CD4-positive, alpha-beta memory T cell (primary cell): ENCODE data around the gene CA12. TPM values are rescaled to one million over a fixed set of nuclear protein-coding genes. Genes with fewer than 3 reads are reported as not detected.

Experiments
- CTCF ChIA-PET: fragments of 350-600 bp; sonication (Branson Sonifier 250); formaldehyde crosslinking; loops from one replicate; lab custom pipeline; 2021; ENCODE audit warnings: inconsistent platforms; ENCODE audit not compliant: partially characterized antibody; lab: Charles Lee
- POLR2A ChIA-PET: fragments of 350-600 bp; sonication (Branson Sonifier 250); formaldehyde crosslinking; loops from one replicate; lab custom pipeline; 2021; ENCODE audit not compliant: partially characterized antibody; lab: Charles Lee
- DNase-seq, 5 donors: peaks; one replicate each; pipeline versions ENCODE4 v3.0.0 to v3.0.0-alpha.2; 2020 to 2022; ENCODE audit warnings: mixed read lengths in 1 of 5
- H3K27ac ChIP-seq: one replicate; pipeline ENCODE4 v1.7.0; 2013; ENCODE audit warnings: low read depth, low read length
- H3K27me3 ChIP-seq: 2 replicates; pipeline ENCODE4 v1.7.0; 2013; ENCODE audit warnings: mild to moderate bottlenecking, low read length, moderate library complexity; ENCODE audit not compliant: insufficient read depth
- H3K36me3 ChIP-seq: 2 replicates; pipeline ENCODE4 v1.7.0; 2013; ENCODE audit warnings: mild to moderate bottlenecking, low read length, moderate library complexity; ENCODE audit not compliant: insufficient read depth
- H3K4me1 ChIP-seq: 2 replicates; pipeline ENCODE4 v1.7.0; 2013; ENCODE audit warnings: mild to moderate bottlenecking, low read length, moderate library complexity; ENCODE audit not compliant: insufficient read depth
- H3K4me3 ChIP-seq, 2 donors: one replicate each; pipeline ENCODE4 v1.7.0; 2013; ENCODE audit warnings: low read length in 2 of 2, mild to moderate bottlenecking in 1 of 2
- H3K9me3 ChIP-seq, 2 donors: one replicate each; pipeline ENCODE4 v1.7.0; 2013; ENCODE audit warnings: low read length in 2 of 2, control low read depth in 1 of 2; ENCODE audit not compliant: control insufficient read depth in 1 of 2
- H3K27ac Mint-ChIP-seq, 7 donors: one replicate each; pipeline ENCODE4 v1.8.0; 2020 to 2021; ENCODE audit warnings: mixed read lengths in 7 of 7, mild to moderate bottlenecking in 6 of 7, inconsistent platforms in 3 of 7, moderate library complexity in 3 of 7
- H3K27me3 Mint-ChIP-seq, 2 donors: one replicate each; pipeline ENCODE4 v1.8.0; 2020 to 2021; ENCODE audit warnings: mixed read lengths in 2 of 2
- H3K36me3 Mint-ChIP-seq, 2 donors: one replicate each; pipeline ENCODE4 v1.8.0; 2020 to 2021; ENCODE audit warnings: mixed read lengths in 2 of 2, inconsistent platforms in 1 of 2, mild to moderate bottlenecking in 1 of 2
- H3K4me1 Mint-ChIP-seq, 4 donors: one replicate each; pipeline ENCODE4 v1.8.0; 2020 to 2021; ENCODE audit warnings: mixed read lengths in 4 of 4, mild to moderate bottlenecking in 1 of 4
- H3K4me3 Mint-ChIP-seq, 8 donors: one replicate each; pipeline ENCODE4 v1.8.0; 2020 to 2021; ENCODE audit warnings: mixed read lengths in 8 of 8, mild to moderate bottlenecking in 7 of 8, moderate library complexity in 6 of 8, inconsistent platforms in 3 of 8
- H3K9me3 Mint-ChIP-seq, 8 donors: one replicate each; pipeline ENCODE4 v1.8.0; 2020 to 2021; ENCODE audit warnings: mixed read lengths in 8 of 8, mild to moderate bottlenecking in 5 of 8, inconsistent platforms in 3 of 8, moderate library complexity in 1 of 8
- intact Hi-C: fragments of 100-400 bp; cut with micrococcal nuclease; formaldehyde crosslinking; loops from one replicate; pipeline ENCODE4 v1.15.1; 2023
- polyA plus RNA-seq, 2 donors: library from polyadenylated mRNA; unstranded; fragments of 300-500 nt; fragmentation: Illumina TruSeq; gene quantifications; one replicate each; pipeline ENCODE4 v1.2.3, GENCODE V29; 2021
- total RNA-seq, 2 experiments: library from RNA; stranded (reverse); gene quantifications; one replicate each; pipeline ENCODE4 v1.2.3, GENCODE V29; 2021

CA12 gene
- total and polyA plus RNA-seq, 4 experiments from 2014 or later, result not detected

DNA sequence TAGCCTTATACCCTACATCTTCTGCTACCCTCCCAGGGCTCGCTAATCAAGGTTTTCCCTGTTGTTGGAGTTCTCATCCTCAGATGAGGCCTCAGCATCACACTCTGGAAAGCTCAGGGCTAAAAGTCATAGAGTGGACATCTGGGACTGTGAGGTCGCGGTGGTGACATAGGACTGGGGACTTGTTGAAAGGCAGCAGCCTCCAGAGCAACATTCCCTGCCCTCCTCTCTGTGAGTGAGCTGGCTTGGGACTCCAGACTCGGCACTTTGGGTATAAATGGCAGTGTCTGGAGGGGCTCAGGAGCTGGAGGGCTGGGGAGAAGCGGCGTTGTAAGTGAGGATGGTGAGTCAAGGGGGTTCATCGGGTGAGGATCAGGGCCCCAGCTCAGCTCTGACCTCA, 2.7 kb downstream of the CA12 start:
- peaks cover 13 to 21% (median 18%) of the 10 kb centered on the region in 4 donors for H3K4me1 Mint-ChIP-seq
- H3K36me3 Mint-ChIP-seq, result no peaks in the 10 kb centered on the region
- Histone ChIP-seq H3K27me3 (peaks cover 3% of the 10 kb centered on the region), H3K4me1 (peaks cover 9% of the 10 kb centered on the region), H3K36me3 (no peaks in the 10 kb centered on the region), H3K9me3 (no peaks in the 10 kb centered on the region), H3K27ac (no peak overlapping the region), H3K4me3 (no peak overlapping the region)
- H3K4me3 Mint-ChIP-seq, result no peak overlapping the region
- no peaks in the 10 kb centered on the region for H3K9me3 Mint-ChIP-seq
- no peak for DNase-seq
- intact Hi-C loops, result no loop called here
- POLR2A ChIA-PET, result no interaction called here
- H3K27me3 Mint-ChIP-seq, result peaks cover 36 to 60% of the 10 kb centered on the region in 2 donors
- CTCF ChIA-PET, result no interaction called here
- no peak overlapping the region for H3K27ac Mint-ChIP-seq

DNA sequence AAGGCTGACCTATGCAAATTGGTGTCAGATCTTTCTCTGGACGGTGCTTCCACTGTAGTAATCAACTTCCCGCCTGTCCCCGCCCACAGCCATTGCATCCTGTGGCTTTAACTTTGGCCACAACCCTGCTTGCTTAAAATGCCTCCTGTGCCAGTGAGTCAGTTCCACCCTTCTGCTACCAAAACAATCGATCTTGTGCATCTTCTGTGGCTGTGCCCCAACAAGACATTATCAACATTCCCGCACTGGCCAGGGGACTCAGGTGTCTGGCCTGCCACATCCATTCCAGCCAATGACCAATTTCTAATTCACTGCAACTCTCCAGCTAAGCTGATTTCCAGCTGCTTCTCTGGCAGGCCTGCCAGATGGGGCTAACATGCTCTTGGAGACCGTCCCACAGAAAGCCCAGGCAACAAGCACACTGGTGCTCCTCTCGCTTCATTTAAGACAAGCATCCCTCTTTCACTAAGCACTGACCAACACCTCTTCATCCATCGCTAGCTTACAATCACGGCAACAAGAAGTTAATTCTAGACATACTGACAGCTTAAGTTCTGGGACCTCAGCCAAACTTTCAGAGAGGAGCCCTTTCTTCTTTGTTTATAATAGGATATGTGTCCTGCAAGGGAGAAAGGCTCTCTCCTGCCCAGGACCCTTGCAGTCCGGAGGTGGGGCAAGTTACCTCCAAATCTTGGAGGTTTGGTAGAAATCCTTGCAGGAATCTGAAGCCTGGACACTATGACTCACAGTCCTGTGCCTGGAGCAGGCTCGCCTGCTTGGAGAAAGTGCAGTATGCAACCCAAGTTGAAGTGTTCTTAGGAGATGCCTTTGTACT, 6.7 kb downstream of the CA12 start:
- Histone ChIP-seq H3K36me3 (no peaks in the 10 kb centered on the region), H3K4me1 (no peaks in the 10 kb centered on the region), H3K9me3 (no peaks in the 10 kb centered on the region), H3K4me3 (no peak overlapping the region), H3K27me3 (no peaks in the 10 kb centered on the region), H3K27ac (no peak overlapping the region)
- no peaks in the 10 kb centered on the region for H3K36me3 Mint-ChIP-seq
- peak overlapping the region in 2 of 7 donors; percentile 34 to 67 for H3K27ac Mint-ChIP-seq
- intact Hi-C loops, result no loop called here
- H3K4me3 Mint-ChIP-seq, result no peak overlapping the region
- H3K27me3 Mint-ChIP-seq, result peaks cover 16 to 27% of the 10 kb centered on the region in 2 donors
- ChIA-PET POLR2A (no interaction called here), CTCF (interaction anchor here (0.9 kb wide), 1 partner anchor 27 kb away, joined by 3 read pairs; no protein-coding TSS in a partner anchor)
- no peaks in the 10 kb centered on the region for H3K9me3 Mint-ChIP-seq
- no peak for DNase-seq
- H3K4me1 Mint-ChIP-seq, result peaks cover 5 to 10% (median 6%) of the 10 kb centered on the region in 4 donors

DNA sequence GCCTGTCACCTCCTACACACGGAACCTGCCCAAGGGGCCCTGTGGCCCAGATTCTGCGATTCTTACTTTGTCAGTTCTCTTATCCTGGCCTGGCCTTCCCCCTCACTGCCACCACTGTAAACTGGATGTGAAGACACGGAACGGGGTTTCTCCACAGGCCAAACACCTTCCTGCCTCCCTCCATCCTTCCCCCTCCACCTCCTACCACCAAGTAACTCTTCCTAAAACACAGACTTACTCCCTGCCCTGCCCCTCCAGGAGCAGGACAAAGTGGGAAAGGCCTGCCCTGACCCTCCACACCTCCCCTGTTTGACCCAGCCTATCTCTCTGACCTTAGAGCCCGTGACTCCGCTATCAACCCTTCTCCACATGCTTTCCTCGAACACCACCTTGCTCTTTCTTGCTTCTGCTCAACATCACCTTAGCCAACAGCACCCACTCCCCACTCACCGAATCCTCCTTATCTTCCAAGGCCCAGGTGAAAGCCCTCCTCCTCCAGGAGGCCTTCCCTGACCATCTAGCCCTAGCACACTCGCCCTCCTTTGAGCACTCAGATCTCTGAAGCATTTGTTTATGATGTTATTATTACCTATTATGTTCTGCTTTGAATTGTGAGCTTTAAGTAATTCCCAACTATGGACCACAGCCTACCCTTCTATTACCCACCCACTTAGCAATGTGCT, 7.6 kb downstream of the CA12 start:
- peaks cover 14 to 22% of the 10 kb centered on the region in 2 donors for H3K27me3 Mint-ChIP-seq
- no peaks in the 10 kb centered on the region for H3K9me3 Mint-ChIP-seq
- Histone ChIP-seq H3K9me3 (no peaks in the 10 kb centered on the region), H3K4me1 (no peaks in the 10 kb centered on the region), H3K4me3 (no peak overlapping the region), H3K27ac (no peak overlapping the region), H3K27me3 (no peaks in the 10 kb centered on the region), H3K36me3 (no peaks in the 10 kb centered on the region)
- H3K36me3 Mint-ChIP-seq, result no peaks in the 10 kb centered on the region
- intact Hi-C loops, result no loop called here
- H3K27ac Mint-ChIP-seq, result peak overlapping the region in 1 of 7 donors; percentile 48
- DNase-seq, result no peak
- H3K4me1 Mint-ChIP-seq, result peaks cover 5 to 10% (median 6%) of the 10 kb centered on the region in 4 donors
- POLR2A ChIA-PET, result no interaction called here
- CTCF ChIA-PET, result interaction anchor here (0.9 kb wide), 1 partner anchor 28 kb away, joined by 3 read pairs; no protein-coding TSS in a partner anchor
- no peak overlapping the region for H3K4me3 Mint-ChIP-seq

DNA sequence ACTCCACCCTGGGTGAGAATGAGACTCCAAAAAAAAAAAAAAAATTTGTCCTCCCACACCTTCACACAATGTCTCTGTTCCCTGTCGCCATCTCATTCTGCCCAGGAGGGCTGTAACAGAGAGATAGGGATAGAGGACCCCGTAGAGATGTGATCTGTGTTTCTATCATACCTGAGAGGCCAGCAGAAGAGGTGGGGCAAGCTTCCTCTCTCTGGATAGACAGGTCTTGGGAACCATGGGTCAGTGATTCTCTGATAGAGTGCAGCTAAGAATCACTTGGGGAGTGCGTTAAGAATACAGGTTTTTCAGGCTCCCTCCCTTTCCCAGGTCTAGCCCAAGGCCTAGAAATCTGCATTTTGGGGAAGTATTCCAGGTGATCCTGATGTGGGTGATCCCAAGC, 8.3 kb downstream of the CA12 start:
- H3K36me3 ChIP-seq, result no peaks in the 10 kb centered on the region
- Mint-ChIP-seq H3K4me3 (no peak overlapping the region), H3K4me1 (peaks cover 5 to 10% (median 6%) of the 10 kb centered on the region in 4 donors), H3K9me3 (no peaks in the 10 kb centered on the region), H3K27ac (no peak overlapping the region), H3K36me3 (no peaks in the 10 kb centered on the region), H3K27me3 (peaks cover 9 to 17% of the 10 kb centered on the region in 2 donors)
- no peaks in the 10 kb centered on the region for H3K9me3 ChIP-seq
- POLR2A ChIA-PET, result no interaction called here
- CTCF ChIA-PET, result no interaction called here
- DNase-seq, result no peak
- no peak overlapping the region for H3K4me3 ChIP-seq
- intact Hi-C loops, result no loop called here
- no peaks in the 10 kb centered on the region for H3K4me1 ChIP-seq
- no peaks in the 10 kb centered on the region for H3K27me3 ChIP-seq
- H3K27ac ChIP-seq, result no peak overlapping the region

DNA sequence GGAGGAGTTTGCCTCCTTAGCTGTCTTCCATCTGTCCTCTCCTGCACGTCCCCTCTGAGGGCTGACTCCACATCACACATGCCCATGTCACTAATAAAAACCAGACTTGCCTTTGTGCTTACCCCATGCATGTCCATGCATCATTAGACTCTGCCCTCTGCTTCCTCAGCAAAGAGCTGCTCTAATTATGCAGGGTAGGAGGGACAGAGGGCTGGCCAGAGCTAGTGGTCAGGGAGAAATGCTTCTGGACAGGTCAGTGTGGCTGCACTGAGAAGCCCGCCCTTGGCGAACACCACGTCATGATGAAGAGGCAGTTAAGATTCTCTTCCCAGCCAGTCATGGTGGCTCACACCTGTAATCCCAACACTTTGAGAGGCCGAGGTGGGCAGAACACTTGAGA, 8.9 kb downstream of the CA12 start:
- Histone ChIP-seq H3K9me3 (no peaks in the 10 kb centered on the region), H3K36me3 (no peaks in the 10 kb centered on the region), H3K4me1 (no peaks in the 10 kb centered on the region), H3K27ac (no peak overlapping the region), H3K4me3 (no peak overlapping the region), H3K27me3 (no peaks in the 10 kb centered on the region)
- ChIA-PET CTCF (no interaction called here), POLR2A (no interaction called here)
- H3K27me3 Mint-ChIP-seq, result peaks cover 9 to 15% of the 10 kb centered on the region in 2 donors
- DNase-seq, result no peak
- peaks cover 5 to 10% (median 6%) of the 10 kb centered on the region in 4 donors for H3K4me1 Mint-ChIP-seq
- no peaks in the 10 kb centered on the region for H3K9me3 Mint-ChIP-seq
- H3K36me3 Mint-ChIP-seq, result no peaks in the 10 kb centered on the region
- intact Hi-C loops, result no loop called here
- H3K27ac Mint-ChIP-seq, result no peak overlapping the region
- H3K4me3 Mint-ChIP-seq, result no peak overlapping the region

DNA sequence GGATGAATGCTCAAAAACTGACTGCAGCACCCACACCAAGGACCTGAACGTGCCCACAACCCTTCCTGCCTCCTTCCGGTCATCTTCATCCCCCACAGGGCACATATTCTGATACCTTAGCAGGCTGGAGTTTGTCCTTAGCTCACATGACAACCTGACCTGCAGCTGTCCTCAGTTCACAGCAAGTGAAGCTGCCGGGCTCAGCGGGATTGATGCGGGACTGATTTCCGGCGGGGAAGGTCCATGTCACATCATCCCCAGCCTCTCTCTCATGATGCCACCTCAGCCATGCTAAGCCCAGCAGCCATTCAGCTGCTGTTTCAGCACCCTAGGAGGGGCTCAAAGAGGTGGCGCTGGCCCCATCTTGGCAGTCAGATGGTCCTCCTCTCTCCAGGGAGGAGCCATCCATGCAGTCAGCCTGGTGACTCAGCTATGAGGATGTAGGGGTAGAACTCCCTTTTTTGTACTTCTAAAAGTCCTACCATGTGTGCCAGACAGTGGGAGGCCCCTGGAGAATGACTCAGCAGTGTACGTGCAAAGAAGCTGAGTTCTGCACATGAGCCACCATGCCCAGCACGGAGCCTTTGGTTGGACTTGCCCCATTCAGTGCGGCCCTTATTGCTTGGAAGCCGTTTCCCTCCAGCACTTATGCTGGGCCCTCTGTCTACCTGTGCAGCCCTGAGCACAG, 9.5 kb downstream of the CA12 start:
- peaks cover 6 to 11% of the 10 kb centered on the region in 2 donors for H3K27me3 Mint-ChIP-seq
- Histone ChIP-seq H3K27ac (no peak overlapping the region), H3K27me3 (no peaks in the 10 kb centered on the region), H3K4me3 (no peak overlapping the region), H3K36me3 (no peaks in the 10 kb centered on the region), H3K4me1 (no peaks in the 10 kb centered on the region), H3K9me3 (no peaks in the 10 kb centered on the region)
- CTCF ChIA-PET, result no interaction called here
- no peak overlapping the region for H3K4me3 Mint-ChIP-seq
- H3K27ac Mint-ChIP-seq, result no peak overlapping the region
- POLR2A ChIA-PET, result no interaction called here
- no peaks in the 10 kb centered on the region for H3K9me3 Mint-ChIP-seq
- DNase-seq, result no peak
- intact Hi-C loops, result no loop called here
- peaks cover 5 to 10% (median 6%) of the 10 kb centered on the region in 4 donors for H3K4me1 Mint-ChIP-seq
- no peaks in the 10 kb centered on the region for H3K36me3 Mint-ChIP-seq
